DMS53 treated with DMSO at 0.1 percent for 48 hours (cell line): ENCODE data around the gene CLCC1.

ENCODE experiments used
- DNase-seq: peaks from one replicate; lab custom pipeline; 2025; ENCODE audit not compliant: unreplicated experiment; lab: John Stamatoyannopoulos, UW

Gene CLCC1

GRCh38 chr1:108925920-108926319 is 37.4 kb downstream of the CLCC1 start:
- no peak for DNase-seq

GRCh38 chr1:108916788-108917187 is 46.5 kb downstream of the CLCC1 start:
- no peak for DNase-seq
